ENCODE data around the gene FOXJ2.

FOXJ2 gene

DNA sequence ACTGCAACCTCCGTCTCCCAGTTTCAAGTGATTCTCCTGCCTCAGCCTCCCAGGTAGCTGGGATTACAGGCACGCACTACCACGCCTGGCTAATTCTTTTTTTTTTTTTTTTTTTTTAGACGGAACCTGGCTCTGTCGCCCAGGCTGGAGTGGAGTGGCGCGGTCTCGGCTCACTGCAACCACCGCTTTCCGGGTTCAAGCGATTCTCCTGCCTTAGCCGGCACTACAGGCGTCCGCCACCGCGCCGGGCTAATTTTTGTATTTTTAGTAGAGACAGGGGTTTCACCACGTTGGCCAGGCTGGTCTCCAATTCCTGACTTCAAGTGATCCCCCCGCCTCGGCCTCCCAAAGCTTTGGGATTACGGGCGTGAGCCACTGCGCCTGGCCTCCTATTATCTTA lies 1.5 kb upstream of the FOXJ2 start:
- peak; percentile 42 for DNase-seq

DNA sequence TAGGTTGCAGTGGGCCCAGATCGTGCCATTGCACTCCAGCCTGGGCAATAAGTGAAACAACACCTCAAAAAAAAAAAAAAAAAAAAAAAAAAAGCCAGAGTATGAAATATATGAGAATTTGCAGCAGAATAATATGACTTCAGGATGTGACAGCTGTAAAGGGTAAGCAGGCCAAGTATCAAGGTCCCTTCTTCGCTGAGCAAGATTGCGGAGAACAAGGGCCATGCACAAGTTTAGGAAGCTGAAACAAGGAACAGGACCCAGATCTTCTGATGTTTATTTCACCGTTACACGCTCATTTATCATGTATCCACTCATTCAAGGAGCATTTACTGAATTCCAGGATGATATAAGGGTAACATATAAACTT lies 659 bp upstream of the FOXJ2 start:
- DNase-seq = peak; percentile 40

DNA sequence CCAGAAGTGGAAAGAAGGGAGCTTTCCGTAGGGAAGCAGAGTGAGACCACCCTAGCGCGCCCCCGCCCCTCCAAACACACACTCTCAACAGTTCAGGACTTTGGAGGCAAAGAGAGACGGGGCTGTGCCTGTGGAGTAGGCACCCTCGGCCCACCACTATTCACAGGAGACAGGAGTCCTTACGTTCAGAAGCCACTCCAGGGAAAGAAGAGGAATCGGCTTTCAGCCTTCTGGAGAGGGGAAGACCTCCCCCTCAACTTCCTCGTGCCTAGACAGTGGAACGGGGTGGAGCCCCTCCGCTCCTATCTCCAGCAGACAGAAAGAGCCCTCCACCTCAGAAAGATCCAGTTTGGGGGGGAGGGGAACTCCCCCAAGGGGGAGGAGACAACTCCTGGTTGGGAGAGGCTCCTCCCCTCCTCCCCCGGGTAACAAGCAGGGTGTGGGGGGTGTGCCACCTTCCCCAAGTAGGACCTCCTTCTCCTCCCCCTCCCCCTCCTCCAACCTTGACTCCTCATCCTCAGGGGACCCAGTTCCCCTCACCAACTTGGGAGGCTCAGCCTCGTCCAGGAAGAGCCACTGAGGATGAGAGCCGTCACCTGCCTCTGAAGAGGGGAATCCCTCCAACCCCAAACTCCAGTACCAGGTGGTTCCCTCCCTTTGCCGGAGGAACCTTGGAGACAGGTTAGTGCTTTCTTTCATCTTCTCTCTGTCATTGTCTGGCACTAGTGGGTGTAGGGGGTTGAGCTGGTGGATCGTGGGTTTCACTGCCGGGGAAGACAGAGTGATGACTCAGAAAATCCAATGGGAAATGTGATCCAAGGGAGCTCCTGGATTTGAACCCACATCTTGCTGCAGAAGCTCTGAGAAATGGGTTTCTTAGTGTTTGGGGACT lies 883 bp downstream of the FOXJ2 start:
- DNase-seq = peak; percentile 69

DNA sequence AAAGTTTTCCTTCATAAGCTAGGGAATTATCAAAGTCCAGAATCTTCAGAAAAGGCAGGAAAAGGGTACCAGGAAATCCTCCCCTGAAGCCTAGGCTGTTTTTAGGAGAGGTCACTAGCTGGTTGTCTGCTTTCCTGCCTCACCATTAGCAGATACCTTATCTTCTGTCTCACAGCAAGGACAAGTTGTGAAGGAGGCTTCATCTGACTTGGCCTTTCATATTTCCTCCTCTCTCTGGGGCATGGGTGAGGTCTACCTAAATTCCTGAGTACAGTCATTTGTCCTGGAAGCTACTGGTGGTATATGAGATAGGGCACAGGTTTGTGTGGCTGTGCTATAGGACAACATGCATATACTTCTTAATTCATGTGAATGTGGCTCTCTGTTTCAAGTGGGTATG lies 2.3 kb downstream of the FOXJ2 start:
- no peak for DNase-seq

DNA sequence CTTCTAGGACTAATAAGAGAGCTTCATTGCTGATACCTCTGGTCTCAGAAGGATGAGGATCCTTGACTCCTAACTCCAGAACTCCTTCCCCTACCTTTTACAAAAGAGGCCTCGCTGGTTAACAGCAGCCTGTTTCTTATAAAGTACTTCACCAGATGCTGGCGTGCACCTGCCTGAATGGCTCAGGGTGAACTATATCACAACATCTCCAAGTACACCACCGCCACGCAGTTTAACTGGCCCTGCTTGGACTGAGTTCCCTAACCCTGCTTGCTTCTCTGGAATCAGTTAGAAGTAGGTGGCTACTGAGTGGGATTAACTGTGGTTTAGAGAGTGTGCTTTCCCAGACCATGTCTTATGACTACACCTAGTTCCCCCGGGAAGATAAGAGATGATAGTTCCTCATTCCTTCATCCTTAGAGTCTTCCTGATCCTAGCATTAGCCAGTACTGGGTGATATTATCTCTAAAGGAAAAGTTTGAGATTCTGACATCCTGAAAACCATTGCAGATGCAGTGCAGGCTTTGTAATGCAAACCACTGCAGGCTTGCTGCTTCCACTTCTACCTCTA lies 3.0 kb downstream of the FOXJ2 start:
- no peak for DNase-seq

DNA sequence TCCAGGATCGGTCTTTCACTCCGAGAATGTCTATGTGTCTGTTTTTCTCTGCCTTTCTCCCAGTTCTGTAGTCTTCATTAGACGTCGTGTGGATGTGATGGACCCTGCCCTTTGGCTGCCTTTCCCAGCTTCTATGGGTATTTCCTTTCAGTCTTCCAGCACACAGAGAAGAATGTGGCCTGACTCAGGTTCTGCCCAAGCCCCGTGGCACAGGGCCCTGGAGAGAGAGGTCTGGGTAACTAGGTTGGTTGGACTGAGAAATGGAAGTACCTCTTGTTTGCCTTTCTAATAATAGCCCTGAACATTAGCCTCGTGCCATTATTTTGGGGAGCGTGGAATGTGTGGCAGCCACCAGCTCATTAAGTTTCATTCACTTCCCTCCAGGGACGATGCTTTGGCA lies 3.8 kb downstream of the FOXJ2 start:
- DNase-seq = no peak

DNA sequence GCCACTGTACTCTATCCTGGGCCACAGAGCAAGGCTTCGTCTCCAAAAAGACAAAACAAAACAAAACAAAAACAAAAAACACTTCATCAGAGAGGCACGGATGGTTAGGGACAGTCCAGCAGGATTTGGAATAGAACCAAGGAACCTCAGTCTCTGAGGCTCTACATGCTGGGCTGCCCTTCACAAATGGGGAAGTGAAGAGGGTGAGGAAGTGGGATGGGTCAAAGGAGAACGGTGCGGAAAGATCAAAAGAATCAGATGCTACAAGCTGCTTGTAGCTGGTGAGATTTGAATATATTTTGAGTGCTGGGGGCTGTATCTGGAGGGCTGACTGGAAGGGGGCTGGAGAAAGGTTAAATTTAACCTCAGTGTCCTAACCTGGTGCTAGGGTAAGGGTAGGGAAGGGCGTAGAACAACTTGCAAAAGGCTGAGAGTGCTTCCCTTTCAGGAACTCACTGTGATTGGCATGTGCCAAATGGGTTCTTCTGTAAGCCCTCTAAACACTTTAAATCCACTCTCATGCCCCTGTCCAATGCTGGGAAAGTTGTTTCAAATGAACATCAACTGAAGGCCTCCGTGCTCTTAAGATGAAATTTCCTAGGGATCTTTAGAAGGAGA lies 4.6 kb downstream of the FOXJ2 start:
- DNase-seq = no peak

DNA sequence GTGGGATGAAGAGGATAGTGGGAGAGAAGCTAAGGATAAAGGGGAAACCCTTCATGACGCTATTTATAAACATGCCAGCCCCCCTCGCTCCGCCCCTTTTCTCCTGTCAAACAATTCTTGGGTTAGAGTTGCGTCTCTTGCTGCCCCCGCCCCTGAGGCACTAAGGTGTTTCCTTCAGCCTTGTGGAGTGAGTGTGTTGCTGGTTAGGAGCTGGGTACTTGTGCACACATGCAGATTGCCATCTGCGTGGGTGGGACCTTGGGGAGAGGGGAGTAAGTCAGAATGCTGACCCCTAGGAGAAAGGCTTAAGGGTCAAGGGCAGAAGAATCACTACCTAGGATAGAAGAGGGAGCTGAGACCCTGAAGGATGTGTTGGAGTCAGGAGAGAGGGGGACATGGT lies 5.4 kb downstream of the FOXJ2 start:
- DNase-seq = no peak

DNA sequence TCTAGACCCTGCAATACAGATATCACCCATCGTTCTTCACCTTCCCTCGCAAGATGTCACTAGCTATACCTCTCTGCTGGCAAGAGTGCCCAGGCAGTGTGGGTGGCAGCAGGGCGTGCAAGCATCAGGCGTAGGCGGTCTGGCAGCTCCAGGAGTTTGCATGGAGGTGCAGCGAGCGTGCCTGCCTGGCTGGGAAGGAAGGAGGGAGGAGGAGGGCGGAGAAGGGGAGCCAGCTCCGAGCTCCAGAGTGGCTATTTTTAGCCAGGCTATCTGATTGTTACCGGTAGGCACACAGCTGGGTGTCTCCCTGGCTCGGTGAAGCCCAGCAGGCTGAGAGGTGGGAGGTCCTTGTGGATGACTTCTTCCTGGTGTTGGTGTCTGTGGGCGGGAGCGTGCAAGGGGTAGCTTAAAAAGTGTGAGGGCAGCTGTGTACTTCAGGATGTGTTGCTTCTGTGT lies 6.2 kb downstream of the FOXJ2 start:
- DNase-seq = peak; percentile 62

DNA sequence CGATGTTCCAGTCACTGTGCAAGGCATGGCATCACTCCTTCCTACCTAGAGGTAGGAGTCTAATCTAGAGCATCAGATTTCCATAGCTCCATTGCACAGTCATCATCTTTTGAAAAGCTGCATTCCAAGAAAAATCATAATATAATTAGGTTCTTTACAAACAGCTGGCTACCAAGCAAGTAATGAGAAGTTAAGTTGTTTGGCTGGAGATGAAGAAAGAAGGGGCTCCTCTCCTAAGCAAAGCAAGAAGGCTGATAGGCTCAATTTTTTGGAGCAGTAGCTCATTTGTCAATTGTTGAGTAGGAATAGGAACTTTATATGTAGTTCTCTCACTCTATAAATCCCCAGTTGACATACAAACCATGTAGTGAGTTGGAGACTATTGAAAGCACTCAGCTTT lies 8.3 kb downstream of the FOXJ2 start:
- no peak for DNase-seq

DNA sequence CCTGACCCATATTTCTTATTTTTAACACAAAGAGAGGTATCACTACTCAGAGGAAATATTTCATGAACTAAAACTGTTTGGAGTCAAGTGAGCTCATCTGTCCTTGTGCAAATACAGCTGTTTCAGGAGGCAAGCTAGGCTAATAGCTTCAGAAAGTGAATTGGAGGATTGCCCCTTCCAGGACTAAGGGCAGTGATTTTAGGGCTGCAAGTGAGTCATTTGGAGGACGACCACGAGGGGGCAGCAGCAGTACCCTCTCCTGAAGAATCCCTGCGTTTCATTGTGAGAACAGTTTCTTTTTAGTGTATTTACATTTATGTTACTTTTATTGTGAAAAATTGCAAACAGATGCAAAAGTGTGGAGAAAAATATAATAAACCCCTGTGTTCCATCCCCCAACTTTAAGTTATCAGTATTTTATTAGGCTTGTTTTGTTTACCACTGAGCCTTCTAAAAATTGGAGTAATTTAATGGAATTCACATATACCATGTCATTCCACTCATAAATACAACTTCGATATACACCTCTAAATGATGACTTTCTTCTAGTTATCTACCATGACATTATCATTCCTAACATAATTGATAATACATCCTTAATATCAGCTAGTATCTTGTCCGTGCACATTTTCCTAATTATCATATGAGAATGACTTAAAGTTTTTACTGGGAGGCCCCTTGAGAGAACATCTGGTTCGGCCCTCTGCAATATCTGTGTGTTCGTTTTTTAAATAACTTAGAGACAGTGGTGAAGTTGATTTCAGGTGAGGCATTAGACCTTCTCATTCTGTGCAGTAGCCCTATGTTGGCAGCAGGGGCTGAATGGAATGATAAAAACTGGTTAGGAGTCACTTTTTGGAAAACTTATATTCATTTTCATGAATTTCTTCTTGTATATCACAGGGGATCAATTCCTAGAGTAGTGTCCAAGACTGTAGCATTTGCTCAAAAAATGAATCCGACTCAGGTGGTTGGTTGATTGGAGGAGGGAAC lies 13.7 kb downstream of the FOXJ2 start:
- DNase-seq = peak; percentile 89

DNA sequence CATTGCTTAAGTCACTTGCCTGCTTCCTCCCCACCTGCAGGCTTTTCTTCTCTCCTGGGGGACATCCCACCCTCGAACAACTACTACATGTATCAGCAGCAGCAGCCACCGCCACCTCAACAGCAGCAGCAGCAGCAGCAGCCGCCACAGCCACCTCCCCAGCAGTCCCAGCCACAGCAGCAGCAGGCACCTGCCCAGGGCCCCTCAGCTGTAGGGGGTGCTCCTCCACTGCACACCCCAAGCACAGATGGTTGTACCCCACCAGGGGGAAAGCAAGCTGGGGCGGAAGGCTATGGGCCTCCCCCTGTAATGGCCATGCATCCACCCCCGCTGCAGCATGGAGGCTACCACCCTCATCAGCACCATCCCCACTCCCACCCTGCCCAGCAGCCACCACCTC lies 15.3 kb downstream of the FOXJ2 start:
- DNase-seq = no peak

DNA sequence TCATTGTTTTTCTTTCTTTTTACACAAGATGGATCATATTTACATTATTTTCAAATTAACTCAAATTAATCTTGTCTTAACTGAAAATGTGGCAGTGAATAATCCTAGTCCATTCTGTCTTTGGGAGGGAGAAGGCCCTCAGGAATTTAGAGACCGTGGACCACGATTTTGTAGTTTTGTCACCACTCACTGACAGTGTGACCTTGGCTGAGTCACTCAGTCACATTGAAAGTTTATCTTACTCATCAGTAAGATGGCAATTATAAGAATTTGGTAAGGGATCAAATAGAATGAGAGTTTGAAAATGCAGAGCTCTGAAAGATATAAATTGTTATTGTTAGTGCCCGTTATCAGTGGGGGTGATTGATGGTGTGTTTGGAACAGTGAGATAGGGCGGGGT lies 16.4 kb downstream of the FOXJ2 start:
- no peak for DNase-seq

DNA sequence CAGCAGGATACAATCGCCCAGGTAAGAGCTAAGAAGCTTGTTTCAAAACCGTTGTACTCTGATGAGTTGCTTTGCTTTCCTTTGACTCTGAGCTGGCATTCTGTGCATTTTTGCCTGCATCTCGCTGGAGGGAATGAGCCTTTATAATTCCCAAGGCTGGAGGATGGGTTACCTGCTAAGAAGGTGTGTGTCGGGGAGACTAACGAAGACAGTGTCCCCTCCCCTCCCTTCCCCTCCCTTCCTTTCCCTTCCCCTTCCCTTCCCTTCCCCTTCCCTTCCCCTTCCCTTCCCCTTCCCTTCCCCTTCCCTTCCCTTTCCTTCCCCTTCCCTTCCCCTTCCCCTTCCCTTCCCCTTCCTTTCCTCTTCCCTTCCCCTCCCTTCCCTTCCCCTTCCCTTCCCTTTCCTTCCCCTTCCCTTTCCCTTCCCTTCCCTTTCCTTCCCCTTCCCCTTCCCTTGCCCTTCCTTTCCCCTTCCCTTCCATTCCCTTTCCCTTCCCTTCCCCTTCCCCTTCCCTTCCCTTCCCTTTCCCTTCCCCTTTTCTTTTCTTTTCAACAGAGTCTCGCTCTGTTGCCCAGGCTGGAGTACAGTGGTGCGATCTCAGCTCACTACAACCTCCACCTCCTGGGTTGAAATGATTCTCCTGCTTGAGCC lies 18.2 kb downstream of the FOXJ2 start:
- no peak for DNase-seq

DNA sequence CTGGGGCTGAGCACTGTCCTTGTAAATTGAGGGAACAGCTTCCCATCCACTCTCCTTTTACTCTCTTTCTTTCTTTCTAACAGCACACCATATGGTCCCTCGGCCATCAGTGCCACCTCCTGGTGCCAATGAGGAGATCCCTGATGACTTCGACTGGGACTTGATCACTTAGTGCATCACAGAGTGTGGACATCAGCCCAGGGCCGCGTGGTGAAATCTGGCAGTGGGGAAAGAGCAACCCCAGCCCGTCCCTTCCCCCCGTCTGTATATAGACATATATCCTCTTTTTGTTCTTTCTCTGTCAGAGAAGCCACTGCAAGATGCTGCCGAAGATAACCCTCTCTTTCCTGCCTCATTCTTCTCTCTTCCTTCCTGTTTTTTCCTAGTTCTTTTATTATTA lies 20.2 kb downstream of the FOXJ2 start:
- no peak for DNase-seq

DNA sequence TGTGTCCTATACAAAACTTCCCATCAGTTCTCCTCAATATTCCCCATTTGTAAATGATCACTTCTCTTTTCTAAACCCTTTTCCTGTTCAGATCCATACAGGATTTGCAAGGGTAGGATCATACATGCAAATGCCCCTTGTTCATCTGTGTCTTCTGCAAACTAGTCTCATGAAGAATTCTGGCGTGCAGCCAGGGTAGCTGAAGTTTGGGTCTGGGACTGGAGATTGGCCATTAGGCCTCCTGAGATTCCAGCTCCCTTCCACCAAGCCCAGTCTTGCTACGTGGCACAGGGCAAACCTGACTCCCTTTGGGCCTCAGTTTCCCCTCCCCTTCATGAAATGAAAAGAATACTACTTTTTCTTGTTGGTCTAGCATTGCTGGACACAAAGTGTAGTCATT lies 22.3 kb downstream of the FOXJ2 start:
- no peak for DNase-seq

DNA sequence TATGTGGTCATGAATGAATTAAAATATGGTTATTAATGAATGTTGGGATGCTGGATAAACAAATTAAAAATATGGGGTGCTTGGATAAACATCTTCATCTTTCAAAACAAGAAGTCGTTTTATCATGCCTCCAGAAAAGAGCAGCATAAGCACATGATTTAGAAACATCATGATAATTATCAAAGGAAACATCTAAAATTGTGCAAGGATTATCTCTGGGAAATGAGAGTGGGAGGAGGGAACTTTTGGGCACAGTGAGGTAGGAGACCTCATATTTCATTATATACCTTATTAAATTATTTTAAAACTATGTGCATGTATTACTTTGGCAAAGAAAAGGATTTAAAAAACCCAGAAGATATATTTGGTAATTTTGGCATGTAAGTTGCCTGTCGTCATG lies 24.8 kb downstream of the FOXJ2 start:
- DNase-seq = no peak

DNA sequence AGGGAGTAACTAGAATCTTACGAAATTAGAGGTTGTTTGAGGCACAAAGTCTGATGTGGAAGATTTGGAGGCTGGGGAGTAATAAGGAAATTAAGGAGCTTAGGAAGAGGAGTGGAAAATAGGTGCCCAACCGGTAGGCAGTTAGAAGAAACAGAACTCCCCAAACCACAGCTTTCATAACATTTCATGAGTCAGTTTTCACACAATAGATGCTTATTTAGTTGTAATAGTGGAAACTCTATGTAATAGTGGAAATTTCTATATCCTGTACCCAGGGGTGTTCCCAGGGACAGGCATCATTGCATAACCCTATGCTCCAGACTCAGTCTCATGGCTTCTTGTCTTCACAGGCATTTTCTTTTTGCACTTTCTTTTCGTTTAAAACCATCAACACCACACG lies 25.3 kb downstream of the FOXJ2 start:
- no peak for DNase-seq

DNA sequence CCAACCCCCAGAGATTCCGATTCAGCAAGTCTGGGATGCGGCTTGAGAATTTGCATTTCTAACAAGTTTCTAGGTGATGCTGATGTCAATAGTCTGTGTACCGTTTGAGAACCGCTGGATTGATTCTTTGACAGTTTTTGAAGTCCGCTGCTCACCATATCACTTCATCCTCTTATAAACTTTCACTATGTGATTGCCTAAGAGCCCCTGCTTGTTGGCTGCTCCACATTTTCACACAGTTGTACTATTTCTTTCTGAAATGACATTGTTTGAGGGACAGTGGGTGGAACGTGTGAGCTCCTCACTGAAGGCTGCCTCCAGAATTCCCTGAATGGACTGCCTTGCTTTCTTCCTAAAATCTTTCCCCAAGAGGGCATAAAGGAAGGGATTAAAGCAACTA lies 26.0 kb downstream of the FOXJ2 start:
- no peak for DNase-seq

DNA sequence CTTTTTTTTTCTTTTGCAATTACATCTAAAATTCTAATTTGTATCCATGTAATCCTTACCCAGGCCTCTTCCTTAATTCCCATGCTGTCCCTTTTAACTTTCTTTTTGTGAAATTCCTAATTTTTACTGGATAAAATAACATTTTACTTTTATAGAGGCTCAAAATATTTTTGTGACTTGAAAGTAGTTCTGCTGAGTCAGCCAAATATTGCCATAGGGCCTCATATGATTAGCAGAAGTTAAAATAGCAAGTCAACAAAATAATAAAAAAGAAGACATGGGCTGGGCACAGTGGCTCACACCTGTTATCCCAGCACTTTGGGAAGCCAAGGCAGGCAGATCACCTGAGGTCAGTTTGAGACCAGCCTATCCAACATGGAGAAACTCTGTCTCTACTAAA lies 31.6 kb downstream of the FOXJ2 start:
- no peak for DNase-seq

DNA sequence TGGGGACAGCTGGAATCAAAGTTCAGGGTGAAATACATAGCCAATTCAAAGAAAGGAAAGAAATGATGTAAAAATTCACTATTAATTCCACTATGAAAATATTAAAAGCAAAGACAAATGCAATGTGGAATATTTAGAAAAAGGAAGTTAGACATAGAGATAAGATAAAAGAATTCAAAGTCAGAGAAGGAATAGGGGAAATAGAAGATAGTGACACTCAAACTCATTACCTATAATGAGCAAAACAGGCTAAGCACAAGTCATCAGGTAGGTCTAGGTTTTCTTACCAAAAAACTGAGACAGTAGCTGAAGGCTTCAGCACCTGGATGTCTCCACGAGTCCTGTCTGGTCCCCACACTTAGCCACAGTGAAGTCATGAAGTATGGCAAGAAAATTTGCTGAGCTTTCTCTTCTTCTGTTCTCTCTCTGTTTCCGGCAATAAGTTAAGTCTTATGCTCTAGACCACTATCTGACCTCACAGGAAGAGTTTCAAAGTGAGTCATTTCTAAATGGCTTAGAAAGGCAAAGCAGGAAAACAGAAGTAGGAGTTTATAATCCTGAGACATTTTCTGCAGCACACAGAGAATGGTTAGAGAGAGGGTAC lies 33.6 kb downstream of the FOXJ2 start, which contains the start of gene C3AR1:
Gene C3AR1 (minus strand): TSS at position 369 of the 604 bp plus-strand sequence. CDS start 6,174 bp downstream, outside the sequence.
- no peak for DNase-seq

DNA sequence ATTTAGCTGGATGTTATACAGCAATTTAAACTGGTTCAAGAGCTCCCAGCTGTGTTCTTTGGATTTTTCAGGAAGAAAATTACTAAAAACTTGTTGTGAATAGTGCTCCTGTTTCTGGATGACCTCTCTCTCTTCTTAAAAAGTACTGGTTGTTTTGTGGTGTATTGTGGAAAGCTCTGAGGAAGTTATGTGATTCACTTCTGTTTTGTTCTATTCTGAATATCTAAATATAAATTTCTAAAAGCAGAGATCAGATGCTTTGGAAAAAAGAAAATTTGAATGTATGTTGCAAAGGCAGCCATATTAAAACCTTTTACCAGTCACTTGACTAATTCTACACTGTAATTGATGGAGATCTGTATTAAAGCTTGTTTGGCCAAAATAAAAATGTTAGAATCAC lies 37.1 kb downstream of the FOXJ2 start:
- no peak for DNase-seq

All from activated CD8-positive, alpha-beta memory T cell treated with anti-CD3 and anti-CD28 coated beads, Interleukin-2, amount 50 U/mL, for 48 hours (primary cell).